22Rv1 (cell line): ENCODE measurements around the gene MAGEA3.

Source experiments
- CTCF ChIP-seq: fragments of 450-650 bp; IDR thresholded peaks from 2 replicates; pipeline ENCODE4 v1.5.1; 2017; ENCODE audit warnings: mild to moderate bottlenecking
- ZFX ChIP-seq: fragments of 450-650 bp; IDR thresholded peaks from 2 replicates; pipeline ENCODE4 v1.6.1; 2017; ENCODE audit warnings: antibody characterized with exemption, borderline replicate concordance

- TF ChIP-seq CTCF (no peak), ZFX (no peak)
Observed at GRCh38 chrX:152656087-152656486, 42.5 kb upstream of the MAGEA3 start.
